Activated T-helper 1 cell treated with Interleukin-2 at 50 U/mL for 16 hours (primary cell): ENCODE results near the gene ZNF582.
"Not testable (repeated sequence)": the region's sequence is repeated elsewhere in the genome, so short reads cannot be mapped to it uniquely, and the experiment has no call there.

Source experiments
- DNase-seq: peaks from one replicate; pipeline ENCODE4 v3.0.0-alpha.2; 2020; ENCODE audit warnings: low read depth

The ZNF582 gene

DNA sequence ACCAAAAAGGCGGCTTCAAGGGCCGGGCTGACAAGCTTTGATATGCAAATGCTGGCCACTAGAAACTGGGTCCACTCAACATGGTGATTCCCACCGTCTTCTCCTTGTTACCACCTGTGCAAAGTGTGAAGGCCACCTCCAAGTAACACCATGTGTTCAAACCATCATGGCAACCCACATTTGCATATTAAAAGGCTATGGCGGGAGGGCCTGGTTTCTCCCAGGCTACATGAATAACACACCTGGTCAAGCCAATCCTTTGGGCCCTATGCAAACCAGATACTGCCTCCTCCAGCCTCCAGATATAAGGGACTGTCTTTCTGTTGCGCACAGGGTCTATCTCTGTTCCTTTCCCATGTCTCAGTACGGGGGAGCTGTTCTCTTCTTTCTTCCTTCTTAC lies 42.1 kb downstream of the ZNF582 start:
- DNase-seq: no peak

DNA sequence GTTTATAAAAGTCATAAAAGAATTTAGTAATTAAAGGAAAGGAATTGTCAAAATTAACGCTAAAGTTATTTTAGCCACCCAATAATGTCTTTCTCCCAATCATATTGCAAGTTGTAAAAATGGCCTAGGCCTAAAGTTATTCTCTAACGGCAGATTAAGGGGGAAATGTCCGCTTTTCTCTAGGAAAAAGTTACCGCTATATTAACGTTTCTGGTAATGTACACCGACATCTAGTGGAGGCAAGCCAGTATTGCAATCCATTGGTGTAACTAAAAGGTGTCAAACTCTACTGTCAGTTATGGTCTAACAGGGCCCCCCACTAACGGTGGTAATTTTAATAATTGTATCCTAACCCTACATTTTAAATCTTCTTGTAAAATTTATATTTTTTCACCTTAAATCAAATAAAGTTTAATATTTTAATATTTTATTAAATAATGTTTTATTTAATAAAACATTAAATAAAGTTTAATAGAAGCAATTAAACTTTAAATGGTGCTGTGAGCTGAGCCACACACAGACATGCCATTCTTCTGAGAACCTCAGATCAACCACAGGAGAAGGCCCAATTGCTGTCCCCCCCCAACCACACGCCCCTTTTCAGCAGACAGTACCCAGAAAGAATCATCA lies 42.8 kb downstream of the ZNF582 start:
- no peak for DNase-seq

DNA sequence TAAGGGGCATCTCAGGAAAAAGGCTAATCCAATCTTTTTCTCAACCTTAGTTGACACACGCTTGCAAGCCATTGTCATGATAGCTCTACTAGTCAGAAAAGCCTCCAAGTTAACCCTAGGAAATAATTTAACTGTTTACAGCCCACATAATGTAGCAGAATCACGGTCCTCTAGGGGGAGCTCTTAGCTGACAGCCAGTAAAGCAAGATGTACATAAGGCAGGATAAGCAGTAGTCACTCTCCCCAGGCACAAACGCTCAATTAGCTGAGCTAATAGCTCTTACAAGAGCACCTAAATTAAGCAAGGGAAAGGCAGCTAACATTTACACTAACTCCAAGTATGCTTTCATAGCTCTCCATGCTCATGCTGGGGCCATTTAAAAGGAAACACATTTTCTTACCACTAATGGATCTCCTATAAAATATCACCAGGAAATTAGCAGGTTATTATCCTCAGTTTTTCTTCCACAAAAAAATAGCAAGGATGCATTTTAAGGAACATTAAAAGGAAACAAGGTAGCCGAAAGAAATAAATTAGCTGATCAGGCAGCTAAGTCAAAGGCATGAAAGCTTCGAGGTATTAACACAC lies 45.0 kb downstream of the ZNF582 start:
- no peak for DNase-seq

DNA sequence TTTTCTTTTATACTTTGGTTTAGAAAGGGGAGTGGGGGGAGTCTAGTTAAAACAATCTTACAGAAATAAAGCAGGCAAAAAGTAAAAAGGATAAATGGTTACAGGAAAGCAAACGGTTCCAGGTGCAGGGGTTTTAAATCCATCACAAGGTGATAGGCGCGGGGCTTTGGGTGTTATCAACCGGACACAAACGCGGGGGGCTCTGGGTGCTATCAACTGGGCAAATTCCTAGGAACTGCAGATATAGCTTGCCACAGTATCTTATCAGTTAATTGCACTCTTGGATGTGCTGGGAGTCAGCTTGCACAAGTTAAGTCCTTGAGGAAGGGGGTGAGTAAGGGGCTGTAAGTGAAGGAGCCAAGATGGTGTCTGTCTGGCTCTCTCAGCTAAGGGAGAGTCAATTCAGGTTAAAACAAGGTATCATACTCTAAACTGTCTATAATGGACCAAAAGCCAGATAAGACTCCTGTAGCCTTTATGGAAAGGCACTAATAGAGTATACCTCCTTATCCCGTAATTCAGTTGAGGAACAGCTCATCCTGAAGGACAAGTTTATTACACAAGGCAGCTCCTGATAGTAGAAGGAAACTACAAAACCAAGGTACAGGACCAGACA lies 46.1 kb downstream of the ZNF582 start:
- DNase-seq: no peak

DNA sequence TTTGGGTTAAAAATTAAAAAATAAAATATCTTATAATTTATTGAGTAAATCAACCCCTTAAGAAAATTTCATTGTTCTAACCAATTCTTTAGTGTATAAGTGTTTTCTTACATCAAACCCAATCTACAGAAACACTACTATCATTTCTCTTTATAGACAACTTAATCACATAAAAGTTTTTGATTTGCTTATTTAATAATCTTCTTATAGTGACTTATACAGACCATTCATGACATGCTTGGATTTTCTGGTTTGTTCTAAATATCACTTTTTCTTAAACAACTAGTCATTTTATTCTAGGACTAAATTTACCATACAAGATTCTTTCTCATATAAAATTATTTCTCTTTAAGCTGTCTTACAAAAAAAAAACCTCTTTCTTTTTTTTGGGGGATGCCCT lies 51.4 kb downstream of the ZNF582 start:
- no peak for DNase-seq

DNA sequence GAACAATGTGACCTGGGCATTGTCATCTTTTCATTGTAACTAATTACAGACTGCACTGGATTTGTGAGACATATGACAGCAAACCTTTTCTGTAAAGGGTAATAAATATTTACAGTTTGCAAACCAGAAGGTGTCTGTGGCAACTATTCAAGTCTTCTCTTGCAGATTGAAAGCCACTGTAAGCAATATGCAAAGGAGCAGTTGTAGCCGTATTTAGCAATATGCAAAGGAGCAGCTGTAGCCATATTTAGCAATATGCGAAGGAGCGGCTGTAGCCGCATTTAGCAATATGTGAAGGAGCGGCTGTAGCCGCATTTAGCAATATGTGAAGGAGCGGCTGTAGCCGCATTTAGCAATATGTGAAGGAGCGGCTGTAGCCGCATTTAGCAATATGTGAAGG lies 54.3 kb downstream of the ZNF582 start:
- not testable (repeated sequence) for DNase-seq

DNA sequence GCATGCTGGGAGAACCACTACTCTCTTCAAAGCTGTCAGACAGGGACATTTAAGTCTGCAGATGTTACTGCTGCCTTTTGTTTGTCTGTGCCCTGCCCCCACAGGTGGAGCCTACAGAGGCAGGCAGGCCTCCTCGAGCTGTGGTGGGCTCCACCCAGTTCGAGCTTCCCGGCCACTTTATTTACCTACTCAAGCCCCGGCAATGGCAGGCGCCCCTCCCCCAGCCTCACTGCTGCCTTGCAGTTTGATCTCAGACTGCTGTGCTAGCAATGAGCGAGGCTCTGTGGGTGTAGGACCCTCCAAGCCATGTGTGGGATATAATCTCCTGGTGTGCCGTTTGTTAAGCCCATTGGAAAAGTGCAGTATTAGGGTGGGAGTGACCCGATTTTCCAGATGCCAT lies 56.3 kb downstream of the ZNF582 start:
- not testable (repeated sequence) for DNase-seq

DNA sequence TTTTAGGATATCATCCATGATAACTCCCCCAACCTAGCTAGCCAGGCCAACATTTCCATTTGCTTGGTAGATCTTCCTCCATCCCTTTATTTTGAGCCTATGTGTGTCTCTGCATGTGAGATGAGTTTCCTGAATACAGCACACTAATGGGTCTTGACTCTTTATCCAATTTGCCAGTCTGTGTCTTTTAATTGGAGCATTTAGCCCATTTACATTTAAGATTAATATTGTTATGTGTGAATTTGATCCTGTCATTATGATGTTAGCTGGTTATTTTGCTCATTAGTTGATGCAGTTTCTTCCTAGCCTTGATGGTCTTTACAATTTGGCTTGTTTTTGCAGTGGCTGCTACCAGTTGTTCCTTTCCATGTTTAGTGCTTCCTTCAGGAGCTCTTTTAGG lies 58.0 kb downstream of the ZNF582 start:
- not testable (repeated sequence) for DNase-seq

DNA sequence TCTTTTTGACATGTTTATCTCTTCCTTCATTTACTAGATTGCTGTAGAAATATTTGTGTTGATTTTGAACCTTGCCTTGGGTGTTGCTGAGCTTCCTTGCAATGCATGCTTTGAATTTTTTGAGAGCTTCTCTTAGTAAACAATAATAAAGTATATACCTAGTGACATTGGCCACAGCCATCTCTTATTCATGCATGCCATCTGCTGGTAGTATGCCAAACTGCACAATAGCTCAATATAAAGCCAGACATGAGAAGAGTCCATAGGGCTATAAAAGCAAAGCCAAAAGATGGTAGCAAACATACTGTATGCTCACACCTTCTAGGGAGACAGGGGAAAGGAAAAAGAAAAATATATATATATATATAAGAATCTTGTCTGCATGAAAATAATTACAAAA lies 59.8 kb downstream of the ZNF582 start:
- no peak for DNase-seq
